CD4-positive, CD25-positive, alpha-beta regulatory T cell (primary cell): ENCODE results near the gene PDE4B. TPM values are rescaled to one million over a fixed set of nuclear protein-coding genes. Genes with fewer than 3 reads are reported as not detected.
"Not testable (repeated sequence)": the region's sequence is repeated elsewhere in the genome, so short reads cannot be mapped to it uniquely, and the experiment has no call there.

ENCODE experiments used
- ATAC-seq, 2 donors: fragments of 150-1000 bp; cut with Tn5 transposase; one replicate each; pipeline ENCODE4 v1.10.0; 2021; ENCODE audit warnings: low read depth in 2 of 2, moderate number of reproducible peaks in 2 of 2, moderate library complexity in 1 of 2
- DNase-seq, 3 donors: peaks; one replicate each; pipeline versions ENCODE4 v3.0.0 to v3.0.0-alpha.2; 2012 to 2022; ENCODE audit warnings: mixed read lengths in 1 of 3
- H3K27ac ChIP-seq: one replicate; pipeline ENCODE4 v1.7.0; 2013; ENCODE audit warnings: mild to moderate bottlenecking, low read length; ENCODE audit not compliant: insufficient read depth, poor library complexity, severe bottlenecking
- H3K27me3 ChIP-seq: one replicate; pipeline ENCODE4 v1.7.0; 2013; ENCODE audit warnings: low read length; ENCODE audit not compliant: control insufficient read depth, insufficient read depth
- H3K36me3 ChIP-seq: one replicate; pipeline ENCODE4 v1.7.0; 2013; ENCODE audit warnings: mild to moderate bottlenecking, low read length, moderate library complexity; ENCODE audit not compliant: control insufficient read depth, insufficient read depth
- H3K4me1 ChIP-seq: 2 replicates; pipeline ENCODE4 v1.7.0; 2013; ENCODE audit warnings: mild to moderate bottlenecking, low read length; ENCODE audit not compliant: insufficient read depth, control insufficient read depth, poor library complexity, severe bottlenecking
- H3K4me3 ChIP-seq: one replicate; pipeline ENCODE4 v1.7.0; 2013; ENCODE audit warnings: low read depth, mild to moderate bottlenecking, low read length, moderate library complexity
- H3K9me3 ChIP-seq, 2 experiments: 1 replicate in 1 of 2; 2 replicates in 1 of 2; pipeline ENCODE4 v1.7.0; 2013; ENCODE audit warnings: low read length in 2 of 2, mild to moderate bottlenecking in 1 of 2, moderate library complexity in 1 of 2; ENCODE audit not compliant: control insufficient read depth in 2 of 2
- H3K27ac Mint-ChIP-seq, 3 donors: one replicate each; pipeline ENCODE4 v1.8.0; 2020 to 2022; ENCODE audit warnings: mild to moderate bottlenecking in 3 of 3, mixed read lengths in 3 of 3, moderate library complexity in 2 of 3
- H3K27me3 Mint-ChIP-seq: one replicate; pipeline ENCODE4 v1.8.0; 2022; ENCODE audit warnings: mild to moderate bottlenecking, mixed read lengths
- H3K36me3 Mint-ChIP-seq: one replicate; pipeline ENCODE4 v1.8.0; 2020; ENCODE audit warnings: mixed read lengths
- H3K4me1 Mint-ChIP-seq, 4 donors: one replicate each; pipeline ENCODE4 v1.8.0; 2020 to 2022; ENCODE audit warnings: mixed read lengths in 4 of 4, mild to moderate bottlenecking in 1 of 4
- H3K4me3 Mint-ChIP-seq, 4 donors: one replicate each; pipeline ENCODE4 v1.8.0; 2020 to 2022; ENCODE audit warnings: mild to moderate bottlenecking in 4 of 4, mixed read lengths in 4 of 4, moderate library complexity in 3 of 4
- H3K9me3 Mint-ChIP-seq, 7 donors: one replicate each; pipeline ENCODE4 v1.8.0; 2020 to 2022; ENCODE audit warnings: mixed read lengths in 7 of 7, mild to moderate bottlenecking in 3 of 7, moderate library complexity in 2 of 7
- polyA plus RNA-seq, 4 donors: library from polyadenylated mRNA; unstranded; fragments of 300-500 nt; fragmentation: Illumina TruSeq; gene quantifications; one replicate each; pipeline ENCODE4 v1.2.3, GENCODE V29; 2021
- total RNA-seq: library from RNA; stranded (reverse); gene quantifications from one replicate; pipeline ENCODE4 v1.2.3, GENCODE V29; 2022

Gene PDE4B
- total and polyA plus RNA-seq, 5 donors from 2014 or later, result 63.9 to 200 (median 75.4) TPM

DNA sequence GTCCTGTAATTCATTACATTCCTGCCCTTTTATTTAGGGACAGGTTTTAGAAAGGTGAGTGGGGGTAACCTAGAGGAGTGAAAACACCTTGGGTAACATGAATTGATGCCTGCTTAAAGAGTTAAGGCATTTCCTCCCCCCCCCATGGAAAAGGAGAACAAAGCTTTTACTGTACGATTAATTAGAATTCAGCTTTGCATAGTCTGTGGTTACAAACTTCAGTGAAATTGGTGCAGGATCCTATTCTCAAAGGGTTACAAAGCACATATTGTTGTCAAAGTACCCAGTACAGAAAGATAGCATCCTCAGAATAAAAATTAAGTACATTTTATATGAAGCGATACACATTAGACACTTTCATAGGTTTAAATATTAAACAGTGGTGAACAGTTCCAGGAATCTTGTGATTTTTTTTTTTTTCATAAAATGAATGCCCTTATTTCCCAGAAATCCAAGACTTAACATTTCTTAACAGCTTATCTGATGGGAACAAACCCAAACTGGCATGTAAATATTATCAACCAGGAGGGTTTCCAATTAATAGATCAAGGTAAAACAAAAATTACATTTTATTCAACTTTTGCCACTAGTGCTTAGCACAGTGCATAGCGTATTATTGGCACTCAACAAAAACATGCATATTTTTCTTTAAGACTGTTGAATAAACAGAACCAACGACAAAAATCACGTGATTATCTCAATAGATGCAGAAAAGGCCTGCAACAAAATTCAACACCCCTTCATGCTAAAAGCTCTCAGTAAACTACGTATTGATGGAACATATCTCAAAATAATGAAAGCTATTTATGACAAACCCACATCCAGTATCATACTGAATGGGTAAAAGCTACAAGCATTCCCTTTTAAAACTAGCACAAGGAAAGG, 172.7 kb downstream of the PDE4B start:
- peaks cover 15% of the 10 kb centered on the region for H3K27me3 Mint-ChIP-seq
- DNase-seq (no peak), ATAC-seq (peak; percentile 55 to 64)
- no peaks in the 10 kb centered on the region for H3K36me3 Mint-ChIP-seq
- H3K4me1 ChIP-seq, result no peaks in the 10 kb centered on the region
- H3K9me3 ChIP-seq, result no peaks in the 10 kb centered on the region
- H3K27ac ChIP-seq, result no peak overlapping the region
- peaks cover 0 to 6% (median 0%) of the 10 kb centered on the region in 7 donors for H3K9me3 Mint-ChIP-seq
- peak overlapping the region in 1 of 3 donors; percentile 5 for H3K27ac Mint-ChIP-seq
- no peak overlapping the region for H3K4me3 ChIP-seq
- no peak overlapping the region for H3K4me3 Mint-ChIP-seq
- no peaks in the 10 kb centered on the region for H3K36me3 ChIP-seq
- peaks cover 0 to 8% (median 4%) of the 10 kb centered on the region in 4 donors for H3K4me1 Mint-ChIP-seq
- no peaks in the 10 kb centered on the region for H3K27me3 ChIP-seq

DNA sequence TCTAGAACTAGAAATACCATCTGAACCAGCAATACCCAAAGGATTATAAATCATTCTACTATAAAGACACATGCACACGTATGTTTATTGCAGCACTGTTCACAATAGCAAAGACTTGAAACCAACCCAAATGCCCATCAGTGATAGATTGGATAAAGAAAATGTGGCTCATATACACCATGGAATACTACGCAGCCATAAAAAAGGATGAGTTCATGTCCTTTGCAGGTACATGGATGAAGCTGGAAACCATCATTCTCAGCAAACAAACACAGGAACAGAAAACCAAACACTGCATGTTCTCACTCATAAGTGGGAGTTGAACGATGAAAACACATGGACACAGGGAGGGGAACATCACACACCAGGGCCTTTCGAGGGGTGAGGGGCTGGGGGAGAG, 174.8 kb downstream of the PDE4B start:
- not testable (repeated sequence) for H3K27ac ChIP-seq, H3K36me3 Mint-ChIP-seq, H3K27ac Mint-ChIP-seq, H3K4me3 ChIP-seq, H3K36me3 ChIP-seq, H3K4me1 ChIP-seq, H3K4me1 Mint-ChIP-seq, ATAC-seq, DNase-seq, H3K4me3 Mint-ChIP-seq, H3K9me3 ChIP-seq, H3K9me3 Mint-ChIP-seq, H3K27me3 ChIP-seq
- H3K27me3 Mint-ChIP-seq, result peaks cover 15% of the 10 kb centered on the region

DNA sequence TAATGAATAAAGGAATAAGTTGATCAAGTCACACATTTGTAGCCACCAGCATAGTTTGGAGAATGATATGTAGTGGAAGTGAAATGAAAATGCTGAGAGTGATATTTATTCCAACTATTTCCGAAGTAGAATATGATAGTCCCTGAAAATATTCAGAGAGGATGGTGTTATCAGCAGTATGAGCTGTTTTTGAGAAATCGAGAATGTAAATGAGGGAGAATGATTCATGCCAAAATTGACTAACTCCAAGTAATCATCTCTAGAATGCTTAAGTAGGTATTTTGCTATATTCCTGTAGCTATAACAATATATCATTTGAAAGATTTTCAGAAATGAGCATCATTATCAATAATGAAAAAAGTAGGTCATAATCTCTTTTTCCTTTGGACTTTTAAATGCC, 178.9 kb downstream of the PDE4B start:
- Histone ChIP-seq H3K27ac (no peak overlapping the region), H3K4me1 (no peaks in the 10 kb centered on the region), H3K4me3 (no peak overlapping the region), H3K9me3 (peaks cover 12 to 18% of the 10 kb centered on the region in 2 experiments), H3K36me3 (no peaks in the 10 kb centered on the region), H3K27me3 (no peaks in the 10 kb centered on the region)
- Mint-ChIP-seq H3K4me1 (no peaks in the 10 kb centered on the region), H3K4me3 (no peak overlapping the region), H3K27me3 (peaks cover 9% of the 10 kb centered on the region), H3K36me3 (no peaks in the 10 kb centered on the region), H3K9me3 (peaks cover 0 to 17% (median 9%) of the 10 kb centered on the region in 7 donors), H3K27ac (no peak overlapping the region)
- DNase-seq (no peak), ATAC-seq (no peak)

DNA sequence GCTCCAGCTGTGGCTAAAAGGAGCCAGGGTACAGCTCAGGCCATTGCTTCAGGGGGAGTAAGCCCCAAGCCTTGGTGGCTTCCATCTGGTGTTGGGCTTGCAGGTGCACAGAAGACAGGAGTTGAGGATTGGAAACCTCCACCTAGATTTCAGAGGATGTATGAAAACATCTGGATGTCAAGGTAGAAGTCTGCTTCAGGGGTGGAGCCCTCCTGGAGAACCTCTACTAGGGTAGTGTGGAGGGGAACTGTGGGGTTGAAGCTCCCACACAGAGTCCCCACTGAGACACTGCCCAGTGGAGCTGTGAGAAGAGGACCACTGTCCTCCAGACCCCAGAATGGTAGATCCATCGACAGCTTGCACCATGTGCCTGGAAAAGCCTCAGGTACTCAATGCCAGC, 183.0 kb downstream of the PDE4B start:
- peaks cover 0 to 20% (median 12%) of the 10 kb centered on the region in 7 donors for H3K9me3 Mint-ChIP-seq
- H3K27me3 Mint-ChIP-seq, result peaks cover 15% of the 10 kb centered on the region
- no peaks in the 10 kb centered on the region for H3K36me3 Mint-ChIP-seq
- no peak for DNase-seq
- ATAC-seq, result no peak
- Histone ChIP-seq H3K36me3 (no peaks in the 10 kb centered on the region), H3K4me1 (no peaks in the 10 kb centered on the region), H3K27ac (no peak overlapping the region), H3K9me3 (peaks cover 15 to 18% of the 10 kb centered on the region in 2 experiments), H3K4me3 (no peak overlapping the region), H3K27me3 (no peaks in the 10 kb centered on the region)
- peak overlapping the region in 1 of 3 donors; percentile 40 for H3K27ac Mint-ChIP-seq
- H3K4me1 Mint-ChIP-seq, result no peaks in the 10 kb centered on the region
- no peak overlapping the region for H3K4me3 Mint-ChIP-seq

DNA sequence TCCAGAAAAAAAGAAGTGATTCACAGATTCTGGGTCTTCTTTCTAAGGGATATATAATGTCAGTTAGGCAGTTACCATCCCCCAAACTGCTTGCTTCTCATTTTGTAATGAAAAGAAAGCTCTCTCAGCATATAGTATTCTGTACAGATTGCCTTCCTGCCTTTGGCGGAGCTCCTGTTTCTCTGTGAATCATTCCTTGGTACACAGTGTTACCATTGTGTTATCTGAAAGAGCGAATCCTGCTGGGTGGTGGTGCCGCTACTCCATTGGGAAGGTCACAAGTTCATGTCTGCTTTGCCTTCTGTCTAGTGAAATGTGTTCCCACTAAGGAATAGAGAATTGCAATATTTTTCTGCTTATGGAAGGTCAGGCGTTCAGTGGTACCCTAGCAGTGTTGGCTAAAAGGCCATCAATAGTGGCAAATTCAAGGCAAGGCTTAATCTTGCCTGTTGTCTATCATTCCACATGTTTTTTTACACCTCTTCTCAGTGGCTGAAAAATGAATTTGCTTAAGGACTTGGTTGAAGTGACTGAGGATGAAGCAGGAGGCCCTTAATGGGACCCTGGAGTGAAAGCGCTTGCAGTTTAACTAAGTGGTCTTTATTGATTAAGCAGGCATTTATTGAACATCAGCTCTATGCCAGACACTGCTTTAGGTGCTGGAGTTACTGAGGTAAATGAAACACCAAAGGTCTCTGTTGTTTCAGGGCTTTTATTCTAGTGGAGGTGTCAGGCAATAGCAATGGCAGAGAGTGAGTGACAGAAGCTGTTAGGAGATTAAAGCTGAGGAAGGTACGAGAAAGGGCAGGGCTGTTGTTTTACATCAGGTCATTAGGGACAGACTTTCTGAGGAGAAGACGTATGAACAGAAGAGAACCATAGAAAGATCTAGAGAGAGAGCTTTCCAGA, 186.7 kb downstream of the PDE4B start:
- Mint-ChIP-seq H3K36me3 (no peaks in the 10 kb centered on the region), H3K4me1 (no peaks in the 10 kb centered on the region), H3K27me3 (peaks cover 18% of the 10 kb centered on the region), H3K4me3 (no peak overlapping the region), H3K9me3 (peaks cover 0 to 20% (median 12%) of the 10 kb centered on the region in 7 donors), H3K27ac (no peak overlapping the region)
- Histone ChIP-seq H3K36me3 (no peaks in the 10 kb centered on the region), H3K4me1 (no peaks in the 10 kb centered on the region), H3K9me3 (peaks cover 15 to 18% of the 10 kb centered on the region in 2 experiments), H3K27me3 (no peaks in the 10 kb centered on the region), H3K27ac (no peak overlapping the region), H3K4me3 (no peak overlapping the region)
- DNase-seq (no peak), ATAC-seq (no peak)

DNA sequence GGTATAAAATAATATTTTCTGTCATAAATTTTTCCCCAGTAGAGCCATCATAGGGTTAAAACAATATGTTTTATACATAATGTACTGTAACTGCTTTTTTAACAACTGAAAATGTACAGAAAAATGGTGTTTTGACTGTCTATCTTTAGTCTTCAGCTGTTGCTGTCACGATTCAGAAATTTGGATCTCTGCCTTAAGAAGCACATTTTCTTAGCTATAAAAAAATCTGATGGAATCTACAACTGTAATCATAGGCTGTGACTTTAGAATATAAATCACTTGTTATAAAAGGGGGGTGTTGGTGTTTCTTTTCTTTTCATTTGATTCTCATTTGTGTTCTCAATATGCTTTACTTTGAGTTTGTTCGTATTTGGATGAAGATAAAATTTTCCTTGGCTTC, 187.5 kb downstream of the PDE4B start:
- Mint-ChIP-seq H3K4me3 (no peak overlapping the region), H3K4me1 (no peaks in the 10 kb centered on the region)
- ATAC-seq, result no peak

DNA sequence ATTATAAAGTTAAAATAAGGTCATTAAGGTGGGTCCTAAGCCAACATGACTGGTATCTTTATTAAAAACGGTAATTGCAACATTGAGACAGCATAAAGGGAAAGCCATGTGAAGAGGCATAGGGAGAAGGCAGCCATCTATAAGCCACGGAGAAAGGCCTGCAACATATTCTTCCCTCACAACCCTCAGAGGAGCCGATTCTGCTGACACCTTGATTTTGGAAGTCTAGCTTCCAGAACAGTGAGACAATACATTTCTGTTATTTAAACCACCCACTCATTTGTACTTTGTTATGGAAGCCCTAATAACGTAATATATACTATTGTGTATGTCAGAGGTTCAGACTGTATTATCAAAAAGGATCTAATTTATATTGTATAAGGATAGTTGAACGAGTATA, 190.8 kb downstream of the PDE4B start:
- H3K36me3 ChIP-seq, result no peaks in the 10 kb centered on the region
- H3K4me3 ChIP-seq, result no peak overlapping the region
- H3K27ac ChIP-seq, result no peak overlapping the region
- H3K4me3 Mint-ChIP-seq, result no peak overlapping the region
- peaks cover 0 to 5% (median 0%) of the 10 kb centered on the region in 7 donors for H3K9me3 Mint-ChIP-seq
- H3K4me1 Mint-ChIP-seq, result no peaks in the 10 kb centered on the region
- H3K9me3 ChIP-seq, result no peaks in the 10 kb centered on the region
- ATAC-seq (no peak), DNase-seq (no peak)
- H3K4me1 ChIP-seq, result no peaks in the 10 kb centered on the region
- H3K27me3 ChIP-seq, result no peaks in the 10 kb centered on the region
- H3K36me3 Mint-ChIP-seq, result no peaks in the 10 kb centered on the region
- H3K27ac Mint-ChIP-seq, result no peak overlapping the region
- peaks cover 22% of the 10 kb centered on the region for H3K27me3 Mint-ChIP-seq

More for the DNA sequence above, 187.5 kb downstream of the PDE4B start:
- Histone ChIP-seq H3K9me3 (peaks cover 13% of the 10 kb centered on the region in 2 experiments), H3K4me3 (no peak overlapping the region), H3K27ac (no peak overlapping the region), H3K36me3 (no peaks in the 10 kb centered on the region), H3K4me1 (no peaks in the 10 kb centered on the region), H3K27me3 (no peaks in the 10 kb centered on the region)
- no peak for DNase-seq
- H3K9me3 Mint-ChIP-seq, result peaks cover 0 to 12% (median 8%) of the 10 kb centered on the region in 7 donors
- no peak overlapping the region for H3K27ac Mint-ChIP-seq
- H3K27me3 Mint-ChIP-seq, result peaks cover 18% of the 10 kb centered on the region
- no peaks in the 10 kb centered on the region for H3K36me3 Mint-ChIP-seq
